ENCODE results near the gene UPK2. TPM values are rescaled to one million over a fixed set of nuclear protein-coding genes. Genes with fewer than 3 reads are reported as not detected.

UPK2 gene
- total RNA-seq, 1 experiment from 2014 or later = not detected

Other genes with a start within 250 kb of the UPK2 start
- 80.1 and 81.7 TPM in 2 replicates for gene DDX6, start 165.1 kb upstream of the UPK2 start, total RNA-seq (2014; rRNA removed; shearing (Covaris generic))
- not detected in 2 replicates for gene CXCR5, start 72.4 kb upstream of the UPK2 start, total RNA-seq (2014; rRNA removed; shearing (Covaris generic))
- 2.2 and 4.3 TPM in 2 replicates for gene BCL9L, start 30.4 kb upstream of the UPK2 start, total RNA-seq (2014; rRNA removed; shearing (Covaris generic))
- not detected in 2 replicates for gene FOXR1, start 15.5 kb downstream of the UPK2 start, total RNA-seq (2014; rRNA removed; shearing (Covaris generic))
- 12.7 and 17.5 TPM in 2 replicates for gene CENATAC, start 41.8 kb downstream of the UPK2 start, total RNA-seq (2014; rRNA removed; shearing (Covaris generic))
- gene RPS25, start 62.0 kb downstream of the UPK2 start, total RNA-seq (2014; rRNA removed; shearing (Covaris generic)) = 797 and 901 TPM in 2 replicates
- 33.1 and 34.8 TPM in 2 replicates for gene TRAPPC4, start 62.5 kb downstream of the UPK2 start, total RNA-seq (2014; rRNA removed; shearing (Covaris generic))
- 8.7 and 9.8 TPM in 2 replicates for gene SLC37A4, start 74.6 kb downstream of the UPK2 start, total RNA-seq (2014; rRNA removed; shearing (Covaris generic))
- 68.1 and 79.3 TPM in 2 replicates for gene HYOU1, start 100.9 kb downstream of the UPK2 start, total RNA-seq (2014; rRNA removed; shearing (Covaris generic))
- 11.6 and 11.9 TPM in 2 replicates for gene VPS11, start 111.5 kb downstream of the UPK2 start, total RNA-seq (2014; rRNA removed; shearing (Covaris generic))
- gene HMBS, start 128.6 kb downstream of the UPK2 start, total RNA-seq (2014; rRNA removed; shearing (Covaris generic)) = 10.1 and 14.3 TPM in 2 replicates
- 23.7 and 24.0 TPM in 2 replicates for gene DPAGT1, start 145.6 kb downstream of the UPK2 start, total RNA-seq (2014; rRNA removed; shearing (Covaris generic))
- 4.1 and 4.8 TPM in 2 replicates for gene C2CD2L, start 151.0 kb downstream of the UPK2 start, total RNA-seq (2014; rRNA removed; shearing (Covaris generic))
- 14.4 and 15.2 TPM in 2 replicates for gene HINFP, start 165.3 kb downstream of the UPK2 start, total RNA-seq (2014; rRNA removed; shearing (Covaris generic))
- 0.08 TPM in 1 of 2 replicates, not detected in the other for gene ABCG4, start 192.8 kb downstream of the UPK2 start, total RNA-seq (2014; rRNA removed; shearing (Covaris generic))
- 0.24 and 0.25 TPM in 2 replicates for gene NLRX1, start 212.4 kb downstream of the UPK2 start, total RNA-seq (2014; rRNA removed; shearing (Covaris generic))
- not detected in 2 replicates for gene NHERF4, start 229.2 kb downstream of the UPK2 start, total RNA-seq (2014; rRNA removed; shearing (Covaris generic))

Data from SJCRH30 (cell line).